A549 (cell line): ENCODE data around the gene LRRC4C.

Experiments
- HDAC2 ChIP-seq: fragments of 200-600 bp; sonication (generic); IDR thresholded peaks from 2 replicates; pipeline ENCODE4 v1.6.1; 2016
- JUN ChIP-seq, 2 experiments: fragments of >200 bp; sonication (Bioruptor Twin); formaldehyde crosslinking; IDR thresholded peaks; 2 replicates in 1 of 2; 3 replicates in 1 of 2; pipeline ENCODE4 v1.6.1; 2016 to 2017
- JUNB ChIP-seq: fragments of >200 bp; sonication (Bioruptor Twin); formaldehyde crosslinking; IDR thresholded peaks from 2 replicates; pipeline ENCODE4 v1.6.1; 2016
- KDM1A ChIP-seq: fragments of 200-600 bp; sonication (generic); IDR thresholded peaks from 2 replicates; pipeline ENCODE4 v1.6.1; 2016; ENCODE audit warnings: low read depth, mild to moderate bottlenecking
- KDM5A ChIP-seq: fragments of 200-600 bp; sonication (generic); IDR thresholded peaks from 2 replicates; pipeline ENCODE4 v1.6.1; 2016; ENCODE audit warnings: antibody characterized with exemption, mild to moderate bottlenecking
- POLR2A ChIP-seq: IDR thresholded peaks from 2 replicates; pipeline ENCODE4 v1.6.1; 2012; ENCODE audit warnings: mild to moderate bottlenecking, low read length
- TF ChIP-seq, protein P1 (sequence below): fragments of 250-450 bp; sonication (Bioruptor Pico); IDR thresholded peaks from 2 replicates; pipeline ENCODE4 v1.5.0; 2020; ENCODE audit warnings: low read depth, mild to moderate bottlenecking, moderate library complexity
- TF ChIP-seq, protein P2 (sequence below): fragments of >200 bp; sonication (Bioruptor Twin); formaldehyde crosslinking; IDR thresholded peaks from 3 replicates; pipeline ENCODE4 v1.5.1; 2016
- TF ChIP-seq, protein P3 (sequence below): fragments of 150-350 bp; IDR thresholded peaks from 2 replicates; pipeline ENCODE4 v1.6.1; 2014; ENCODE audit warnings: low read depth, mild to moderate bottlenecking, low read length
- TF ChIP-seq, protein P4 (sequence below): IDR thresholded peaks from 2 replicates; pipeline ENCODE4 v1.6.1; 2012; ENCODE audit warnings: low read depth, borderline replicate concordance
- TF ChIP-seq, protein P5 (sequence below): IDR thresholded peaks from 2 replicates; pipeline ENCODE4 v1.6.1; 2012

DNA sequence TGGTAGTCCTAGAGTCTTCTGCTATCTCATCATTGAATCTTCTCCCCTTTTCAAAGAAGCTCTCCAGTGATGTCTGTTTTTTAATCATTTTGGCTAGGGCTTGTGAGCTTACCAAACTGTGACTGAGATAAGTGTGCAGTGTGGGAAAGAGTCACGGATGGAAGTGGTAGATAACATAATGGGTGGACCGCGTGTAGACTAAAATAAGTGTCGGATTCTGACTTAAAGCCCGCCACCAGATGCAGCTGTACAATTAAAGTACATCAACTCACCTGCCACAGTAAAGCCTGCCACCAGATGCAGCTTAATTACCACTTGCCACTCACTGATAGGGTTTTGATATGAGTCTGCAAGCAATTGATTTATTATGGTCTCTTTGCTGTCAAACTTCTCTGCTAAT lies 581.5 kb downstream of the LRRC4C start:
- TF ChIP-seq, protein P1, sequence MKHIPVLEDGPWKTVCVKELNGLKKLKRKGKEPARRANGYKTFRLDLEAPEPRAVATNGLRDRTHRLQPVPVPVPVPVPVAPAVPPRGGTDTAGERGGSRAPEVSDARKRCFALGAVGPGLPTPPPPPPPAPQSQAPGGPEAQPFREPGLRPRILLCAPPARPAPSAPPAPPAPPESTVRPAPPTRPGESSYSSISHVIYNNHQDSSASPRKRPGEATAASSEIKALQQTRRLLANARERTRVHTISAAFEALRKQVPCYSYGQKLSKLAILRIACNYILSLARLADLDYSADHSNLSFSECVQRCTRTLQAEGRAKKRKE (CRISPR knock-in tag), result no peak
- no peak for TF ChIP-seq KDM1A
- TF ChIP-seq, protein P2, sequence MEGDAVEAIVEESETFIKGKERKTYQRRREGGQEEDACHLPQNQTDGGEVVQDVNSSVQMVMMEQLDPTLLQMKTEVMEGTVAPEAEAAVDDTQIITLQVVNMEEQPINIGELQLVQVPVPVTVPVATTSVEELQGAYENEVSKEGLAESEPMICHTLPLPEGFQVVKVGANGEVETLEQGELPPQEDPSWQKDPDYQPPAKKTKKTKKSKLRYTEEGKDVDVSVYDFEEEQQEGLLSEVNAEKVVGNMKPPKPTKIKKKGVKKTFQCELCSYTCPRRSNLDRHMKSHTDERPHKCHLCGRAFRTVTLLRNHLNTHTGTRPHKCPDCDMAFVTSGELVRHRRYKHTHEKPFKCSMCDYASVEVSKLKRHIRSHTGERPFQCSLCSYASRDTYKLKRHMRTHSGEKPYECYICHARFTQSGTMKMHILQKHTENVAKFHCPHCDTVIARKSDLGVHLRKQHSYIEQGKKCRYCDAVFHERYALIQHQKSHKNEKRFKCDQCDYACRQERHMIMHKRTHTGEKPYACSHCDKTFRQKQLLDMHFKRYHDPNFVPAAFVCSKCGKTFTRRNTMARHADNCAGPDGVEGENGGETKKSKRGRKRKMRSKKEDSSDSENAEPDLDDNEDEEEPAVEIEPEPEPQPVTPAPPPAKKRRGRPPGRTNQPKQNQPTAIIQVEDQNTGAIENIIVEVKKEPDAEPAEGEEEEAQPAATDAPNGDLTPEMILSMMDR, result no peak
- TF ChIP-seq, protein P3, sequence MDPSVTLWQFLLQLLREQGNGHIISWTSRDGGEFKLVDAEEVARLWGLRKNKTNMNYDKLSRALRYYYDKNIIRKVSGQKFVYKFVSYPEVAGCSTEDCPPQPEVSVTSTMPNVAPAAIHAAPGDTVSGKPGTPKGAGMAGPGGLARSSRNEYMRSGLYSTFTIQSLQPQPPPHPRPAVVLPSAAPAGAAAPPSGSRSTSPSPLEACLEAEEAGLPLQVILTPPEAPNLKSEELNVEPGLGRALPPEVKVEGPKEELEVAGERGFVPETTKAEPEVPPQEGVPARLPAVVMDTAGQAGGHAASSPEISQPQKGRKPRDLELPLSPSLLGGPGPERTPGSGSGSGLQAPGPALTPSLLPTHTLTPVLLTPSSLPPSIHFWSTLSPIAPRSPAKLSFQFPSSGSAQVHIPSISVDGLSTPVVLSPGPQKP, result no peak
- TF ChIP-seq, protein P4, sequence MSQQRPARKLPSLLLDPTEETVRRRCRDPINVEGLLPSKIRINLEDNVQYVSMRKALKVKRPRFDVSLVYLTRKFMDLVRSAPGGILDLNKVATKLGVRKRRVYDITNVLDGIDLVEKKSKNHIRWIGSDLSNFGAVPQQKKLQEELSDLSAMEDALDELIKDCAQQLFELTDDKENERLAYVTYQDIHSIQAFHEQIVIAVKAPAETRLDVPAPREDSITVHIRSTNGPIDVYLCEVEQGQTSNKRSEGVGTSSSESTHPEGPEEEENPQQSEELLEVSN, result no peak
- TF ChIP-seq POLR2A, result no peak
- TF ChIP-seq JUN (IDR thresholded peaks at IDR 0.05), result no peak
- TF ChIP-seq, protein P5, sequence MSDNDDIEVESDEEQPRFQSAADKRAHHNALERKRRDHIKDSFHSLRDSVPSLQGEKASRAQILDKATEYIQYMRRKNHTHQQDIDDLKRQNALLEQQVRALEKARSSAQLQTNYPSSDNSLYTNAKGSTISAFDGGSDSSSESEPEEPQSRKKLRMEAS, result no peak
- no peak for TF ChIP-seq KDM5A
- no peak for TF ChIP-seq JUNB
- TF ChIP-seq HDAC2, result no peak
